ENCODE measurements around the gene HOXC13.

DNA sequence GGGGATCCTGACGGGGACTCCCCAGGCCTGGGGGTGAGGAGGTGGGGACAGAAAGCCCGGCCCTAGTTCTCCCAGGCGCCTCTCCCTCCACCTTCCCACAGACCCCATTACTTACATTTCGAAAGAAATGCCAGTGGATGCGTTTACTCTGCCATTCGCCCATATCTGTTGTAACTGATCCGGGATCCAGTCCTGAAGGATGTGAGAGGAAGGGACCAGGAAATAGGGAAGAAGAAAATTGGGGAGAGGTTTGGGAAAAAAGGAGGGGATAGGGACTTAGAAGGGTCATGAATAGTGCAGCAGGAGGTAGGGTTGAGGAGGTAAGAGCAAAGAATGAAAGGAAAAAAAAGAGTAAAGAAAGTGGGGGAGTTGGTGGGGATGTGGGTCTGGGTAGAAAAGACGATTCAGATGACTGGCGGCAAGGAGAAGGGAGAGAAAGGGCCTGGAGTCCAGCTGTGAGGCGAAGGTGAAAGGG lies 17.2 kb downstream of the HOXC13 start:
- TF ChIP-seq, protein P1, sequence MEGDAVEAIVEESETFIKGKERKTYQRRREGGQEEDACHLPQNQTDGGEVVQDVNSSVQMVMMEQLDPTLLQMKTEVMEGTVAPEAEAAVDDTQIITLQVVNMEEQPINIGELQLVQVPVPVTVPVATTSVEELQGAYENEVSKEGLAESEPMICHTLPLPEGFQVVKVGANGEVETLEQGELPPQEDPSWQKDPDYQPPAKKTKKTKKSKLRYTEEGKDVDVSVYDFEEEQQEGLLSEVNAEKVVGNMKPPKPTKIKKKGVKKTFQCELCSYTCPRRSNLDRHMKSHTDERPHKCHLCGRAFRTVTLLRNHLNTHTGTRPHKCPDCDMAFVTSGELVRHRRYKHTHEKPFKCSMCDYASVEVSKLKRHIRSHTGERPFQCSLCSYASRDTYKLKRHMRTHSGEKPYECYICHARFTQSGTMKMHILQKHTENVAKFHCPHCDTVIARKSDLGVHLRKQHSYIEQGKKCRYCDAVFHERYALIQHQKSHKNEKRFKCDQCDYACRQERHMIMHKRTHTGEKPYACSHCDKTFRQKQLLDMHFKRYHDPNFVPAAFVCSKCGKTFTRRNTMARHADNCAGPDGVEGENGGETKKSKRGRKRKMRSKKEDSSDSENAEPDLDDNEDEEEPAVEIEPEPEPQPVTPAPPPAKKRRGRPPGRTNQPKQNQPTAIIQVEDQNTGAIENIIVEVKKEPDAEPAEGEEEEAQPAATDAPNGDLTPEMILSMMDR (IDR thresholded peaks at IDR 0.05) = no peak
- TF ChIP-seq POLR2A (IDR thresholded peaks at IDR 0.05) = no peak
